K562 (cell line): Measurements from ENCODE around the gene SLC1A4. TPM values are rescaled to one million over a fixed set of nuclear protein-coding genes. Genes with fewer than 3 reads are reported as not detected.

ENCODE experiments used
- CBX5 ChIP-seq: IDR thresholded peaks from 2 replicates; pipeline ENCODE4 v1.6.1; 2014; ENCODE audit warnings: low read depth, borderline replicate concordance
- CREB1 ChIP-seq, 2 experiments: sonication (generic) in 1 of 2; formaldehyde crosslinking in 1 of 2; IDR thresholded peaks; 2 replicates each; pipeline versions ENCODE4 v1.6.1 to v1.8.0; 2012 to 2022; ENCODE audit warnings: inconsistent platforms in 1 of 2, mild to moderate bottlenecking in 1 of 2, missing genetic modification reagents in 1 of 2, moderate library complexity in 1 of 2
- DIDO1 ChIP-seq: fragments of 450-650 bp; IDR thresholded peaks from 2 replicates; pipeline ENCODE4 v1.6.1; 2016; ENCODE audit warnings: low read depth, missing biosample characterization, missing genetic modification characterization
- E4F1 ChIP-seq: fragments of 250-450 bp; sonication (Bioruptor Pico); IDR thresholded peaks from 2 replicates; pipeline ENCODE4 v1.5.0; 2021; ENCODE audit warnings: mild to moderate bottlenecking, borderline replicate concordance
- HNRNPL ChIP-seq: fragments of 200-400 bp; formaldehyde crosslinking; IDR thresholded peaks from 2 replicates; pipeline ENCODE4 v1.6.1; 2017; ENCODE audit warnings: low read depth, mild to moderate bottlenecking, low read length
- ILK ChIP-seq: fragments of 450-650 bp; IDR thresholded peaks from 2 replicates; pipeline ENCODE4 v1.6.1; 2016; ENCODE audit warnings: missing genetic modification characterization, low read depth, mild to moderate bottlenecking, missing compliant biosample characterization, moderate library complexity, borderline replicate concordance
- KDM5B ChIP-seq: fragments of 200-600 bp; sonication (generic); IDR thresholded peaks from 2 replicates; pipeline ENCODE4 v1.6.1; 2012; ENCODE audit warnings: low read depth, mild to moderate bottlenecking, moderate library complexity, low read length, control low read depth, inconsistent platforms; ENCODE audit not compliant: insufficient replicate concordance
- MEIS2 ChIP-seq: fragments of 450-650 bp; IDR thresholded peaks from 2 replicates; pipeline ENCODE4 v1.6.1; 2014; ENCODE audit warnings: mild to moderate bottlenecking; ENCODE audit not compliant: partially characterized antibody
- PBX2 ChIP-seq, 2 experiments: IDR thresholded peaks in 1 of 2; conservative IDR thresholded peaks in 1 of 2; 2 replicates each; pipeline ENCODE4 v1.6.1; 2016; ENCODE audit warnings: low read depth in 2 of 2, mild to moderate bottlenecking in 1 of 2, missing compliant biosample characterization in 1 of 2, missing genetic modification characterization in 1 of 2, moderate library complexity in 1 of 2
- PHB2 ChIP-seq: fragments of 450-650 bp; IDR thresholded peaks from 2 replicates; pipeline ENCODE4 v1.6.1; 2017; ENCODE audit warnings: low read depth
- SMC3 ChIP-seq: conservative IDR thresholded peaks from 2 replicates; pipeline ENCODE4 v1.6.1; 2011; ENCODE audit warnings: low read depth, low read length, improper control_type of control experiment; ENCODE audit not compliant: insufficient read depth
- ZNF395 ChIP-seq: fragments of 200-800 bp; sonication (Bioruptor generic); IDR thresholded peaks from 2 replicates; pipeline ENCODE4 v1.6.1; 2017; ENCODE audit warnings: missing genetic modification characterization, missing compliant biosample characterization
- ZSCAN29 ChIP-seq: fragments of 450-650 bp; IDR thresholded peaks from 2 replicates; pipeline ENCODE4 v1.6.1; 2017
- polyA plus RNA-seq, 8 experiments: library from polyadenylated mRNA; depleted of rRNA in 4 of 8; stranded (reverse) in 5 of 8; unstranded in 3 of 8; fragments of >200 nt; fragmentation: Nextera tagmentation in 2 of 8; fragmentation: Illumina TruSeq in 1 of 8; extraction: Ambion mirVana in 2 of 8; extraction: Trizol in 1 of 8; gene quantifications; 2 replicates each; pipeline versions ENCODE4 v1.2.1 to v1.2.3, GENCODE V29; 2011 to 2014; ENCODE audit warnings: inconsistent platforms in 1 of 8, missing spikeins in 1 of 8
- total RNA-seq, 7 experiments: library from RNA; depleted of rRNA in 6 of 7; stranded (reverse); fragments of >200 nt in 6 of 7; fragmentation: Illumina TruSeq in 2 of 7; extraction: Trizol in 2 of 7; gene quantifications; 2 replicates each; pipeline versions ENCODE4 v1.2.1 to v1.2.3, GENCODE V29; 2011 to 2021; ENCODE audit warnings: low replicate concordance in 1 of 7
- TF ChIP-seq, protein P1 (sequence below): fragments of 450-650 bp; IDR thresholded peaks from 2 replicates; pipeline ENCODE4 v1.7.1; 2018; ENCODE audit warnings: mild to moderate bottlenecking, low read depth; ENCODE audit not compliant: partially characterized antibody
- TF ChIP-seq, protein P2 (sequence below): IDR thresholded peaks from 3 replicates; pipeline ENCODE4 v1.6.1; 2011; ENCODE audit warnings: borderline replicate concordance, mild to moderate bottlenecking; ENCODE audit not compliant: insufficient read length, insufficient read depth

SLC1A4 gene
- total and polyA plus RNA-seq, 9 of the 15 experiments (the other 6 are each of a cell fraction or from before 2014, with no cell fraction given): 4.4 to 24.0 (median 10.9) TPM

DNA sequence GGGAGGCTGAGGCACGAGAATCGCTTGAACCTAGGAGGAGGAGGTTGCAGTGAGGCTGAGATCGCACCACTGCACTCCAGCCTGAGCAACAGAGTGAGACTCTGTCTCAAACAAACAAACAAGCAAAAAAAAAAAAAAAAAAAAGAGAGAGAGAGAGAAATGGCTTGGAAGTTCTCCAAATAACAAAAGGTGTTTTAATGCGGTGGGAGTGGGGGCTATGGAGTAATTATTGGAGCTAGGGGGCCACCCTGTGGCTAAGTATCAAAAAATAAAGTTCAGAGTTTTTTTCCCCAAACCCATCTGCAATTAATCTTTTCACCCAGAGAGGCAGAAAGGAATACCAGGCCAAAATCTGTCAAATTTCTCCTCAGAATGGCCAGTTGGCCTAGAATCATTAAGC lies 44.0 kb downstream of the SLC1A4 start (continued):
- TF ChIP-seq, protein P1, sequence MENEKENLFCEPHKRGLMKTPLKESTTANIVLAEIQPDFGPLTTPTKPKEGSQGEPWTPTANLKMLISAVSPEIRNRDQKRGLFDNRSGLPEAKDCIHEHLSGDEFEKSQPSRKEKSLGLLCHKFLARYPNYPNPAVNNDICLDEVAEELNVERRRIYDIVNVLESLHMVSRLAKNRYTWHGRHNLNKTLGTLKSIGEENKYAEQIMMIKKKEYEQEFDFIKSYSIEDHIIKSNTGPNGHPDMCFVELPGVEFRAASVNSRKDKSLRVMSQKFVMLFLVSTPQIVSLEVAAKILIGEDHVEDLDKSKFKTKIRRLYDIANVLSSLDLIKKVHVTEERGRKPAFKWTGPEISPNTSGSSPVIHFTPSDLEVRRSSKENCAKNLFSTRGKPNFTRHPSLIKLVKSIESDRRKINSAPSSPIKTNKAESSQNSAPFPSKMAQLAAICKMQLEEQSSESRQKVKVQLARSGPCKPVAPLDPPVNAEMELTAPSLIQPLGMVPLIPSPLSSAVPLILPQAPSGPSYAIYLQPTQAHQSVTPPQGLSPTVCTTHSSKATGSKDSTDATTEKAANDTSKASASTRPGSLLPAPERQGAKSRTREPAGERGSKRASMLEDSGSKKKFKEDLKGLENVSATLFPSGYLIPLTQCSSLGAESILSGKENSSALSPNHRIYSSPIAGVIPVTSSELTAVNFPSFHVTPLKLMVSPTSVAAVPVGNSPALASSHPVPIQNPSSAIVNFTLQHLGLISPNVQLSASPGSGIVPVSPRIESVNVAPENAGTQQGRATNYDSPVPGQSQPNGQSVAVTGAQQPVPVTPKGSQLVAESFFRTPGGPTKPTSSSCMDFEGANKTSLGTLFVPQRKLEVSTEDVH: no peak
- TF ChIP-seq MEIS2 (peak; percentile 26), KDM5B (no peak), PBX2 (CRISPR knock-in tag; IDR thresholded peaks at IDR 0.05; ENCODE audit: low read depth) (no peak), PBX2 (tag; conservative IDR thresholded peaks at IDR 0.05; ENCODE audit: low read depth) (0 out of 2 replicates have a peak, but pooled peaks have one; percentile 18), DIDO1 (tag) (no peak), ZSCAN29 (no peak), E4F1 (CRISPR knock-in tag) (no peak), CREB1 (IDR thresholded peaks at IDR 0.05) (no peak), CREB1 (CRISPR knock-in tag; IDR thresholded peaks at IDR 0.05) (no peak), CBX5 (no peak), ILK (no peak), ZNF395 (no peak), HNRNPL (no peak), SMC3 (peak; percentile 36; the same call in 1 of the 2 replicates), PHB2 (no peak)
- TF ChIP-seq, protein P2, sequence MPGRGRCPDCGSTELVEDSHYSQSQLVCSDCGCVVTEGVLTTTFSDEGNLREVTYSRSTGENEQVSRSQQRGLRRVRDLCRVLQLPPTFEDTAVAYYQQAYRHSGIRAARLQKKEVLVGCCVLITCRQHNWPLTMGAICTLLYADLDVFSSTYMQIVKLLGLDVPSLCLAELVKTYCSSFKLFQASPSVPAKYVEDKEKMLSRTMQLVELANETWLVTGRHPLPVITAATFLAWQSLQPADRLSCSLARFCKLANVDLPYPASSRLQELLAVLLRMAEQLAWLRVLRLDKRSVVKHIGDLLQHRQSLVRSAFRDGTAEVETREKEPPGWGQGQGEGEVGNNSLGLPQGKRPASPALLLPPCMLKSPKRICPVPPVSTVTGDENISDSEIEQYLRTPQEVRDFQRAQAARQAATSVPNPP: no peak
